Nephron (organoid): ENCODE data around the gene ZMAT2.

Experiments
- H3K27ac Mint-ChIP-seq, 3 experiments: 2 replicates each; pipeline ENCODE4 v1.8.0; 2020; ENCODE audit warnings: mixed read lengths in 3 of 3, mild to moderate bottlenecking in 2 of 3, moderate library complexity in 1 of 3
- H3K27me3 Mint-ChIP-seq: 2 replicates; pipeline ENCODE4 v1.8.0; 2021; ENCODE audit warnings: low read depth, mild to moderate bottlenecking, moderate library complexity, mixed read lengths
- H3K36me3 Mint-ChIP-seq: 2 replicates; pipeline ENCODE4 v1.8.0; 2020; ENCODE audit warnings: low read depth, mixed read lengths
- H3K4me1 Mint-ChIP-seq: 2 replicates; pipeline ENCODE4 v1.8.0; 2020; ENCODE audit warnings: mixed read lengths
- H3K4me3 Mint-ChIP-seq, 3 experiments: 2 replicates each; pipeline ENCODE4 v1.8.0; 2020; ENCODE audit warnings: mild to moderate bottlenecking in 3 of 3, mixed read lengths in 3 of 3, moderate library complexity in 2 of 3
- H3K9me3 Mint-ChIP-seq: 2 replicates; pipeline ENCODE4 v1.8.0; 2020; ENCODE audit warnings: mixed read lengths
- TF ChIP-seq, protein P1 (sequence below), 3 experiments: fragments of 200-600 bp; sonication (generic); IDR thresholded peaks; one replicate each; pipeline ENCODE4 v1.5.0; 2021; ENCODE audit warnings: antibody characterized with exemption in 3 of 3; ENCODE audit not compliant: unreplicated experiment in 3 of 3

ZMAT2 gene

DNA sequence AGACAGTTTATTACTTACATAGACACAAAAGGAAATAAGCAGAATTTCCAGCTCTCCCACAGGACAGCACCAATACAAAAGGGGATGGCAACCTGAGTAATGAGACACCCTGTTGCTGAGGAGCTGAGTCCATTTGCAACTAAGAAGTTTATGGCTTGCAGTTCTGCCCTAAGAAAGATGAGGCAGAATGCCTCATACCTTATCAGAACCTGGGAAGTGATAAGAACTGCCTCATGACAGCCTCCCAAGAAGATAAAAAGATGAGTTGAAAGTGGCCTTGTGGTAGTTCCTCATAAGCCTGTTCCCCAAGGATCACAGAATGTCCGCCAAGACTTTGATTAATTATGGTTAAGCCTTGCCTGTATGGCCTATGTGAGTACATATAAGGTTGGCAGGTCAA, 41.7 kb downstream of the ZMAT2 start:
- no peak overlapping the region for H3K27ac Mint-ChIP-seq
- H3K4me1 Mint-ChIP-seq: no peaks in the 10 kb centered on the region
- TF ChIP-seq, protein P1, sequence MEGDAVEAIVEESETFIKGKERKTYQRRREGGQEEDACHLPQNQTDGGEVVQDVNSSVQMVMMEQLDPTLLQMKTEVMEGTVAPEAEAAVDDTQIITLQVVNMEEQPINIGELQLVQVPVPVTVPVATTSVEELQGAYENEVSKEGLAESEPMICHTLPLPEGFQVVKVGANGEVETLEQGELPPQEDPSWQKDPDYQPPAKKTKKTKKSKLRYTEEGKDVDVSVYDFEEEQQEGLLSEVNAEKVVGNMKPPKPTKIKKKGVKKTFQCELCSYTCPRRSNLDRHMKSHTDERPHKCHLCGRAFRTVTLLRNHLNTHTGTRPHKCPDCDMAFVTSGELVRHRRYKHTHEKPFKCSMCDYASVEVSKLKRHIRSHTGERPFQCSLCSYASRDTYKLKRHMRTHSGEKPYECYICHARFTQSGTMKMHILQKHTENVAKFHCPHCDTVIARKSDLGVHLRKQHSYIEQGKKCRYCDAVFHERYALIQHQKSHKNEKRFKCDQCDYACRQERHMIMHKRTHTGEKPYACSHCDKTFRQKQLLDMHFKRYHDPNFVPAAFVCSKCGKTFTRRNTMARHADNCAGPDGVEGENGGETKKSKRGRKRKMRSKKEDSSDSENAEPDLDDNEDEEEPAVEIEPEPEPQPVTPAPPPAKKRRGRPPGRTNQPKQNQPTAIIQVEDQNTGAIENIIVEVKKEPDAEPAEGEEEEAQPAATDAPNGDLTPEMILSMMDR (IDR thresholded peaks at IDR 0.05; ENCODE audit: unreplicated experiment in 3 of 3): no peak
- no peaks in the 10 kb centered on the region for H3K27me3 Mint-ChIP-seq
- peaks cover 17% of the 10 kb centered on the region for H3K9me3 Mint-ChIP-seq
- H3K4me3 Mint-ChIP-seq: no peak overlapping the region
- no peaks in the 10 kb centered on the region for H3K36me3 Mint-ChIP-seq

- H3K27ac Mint-ChIP-seq: no peak overlapping the region
- TF ChIP-seq, protein P1 (IDR thresholded peaks at IDR 0.05; ENCODE audit: unreplicated experiment in 3 of 3): no peak
- no peaks in the 10 kb centered on the region for H3K4me1 Mint-ChIP-seq
- H3K36me3 Mint-ChIP-seq: no peaks in the 10 kb centered on the region
- H3K27me3 Mint-ChIP-seq: no peaks in the 10 kb centered on the region
- H3K4me3 Mint-ChIP-seq: no peak overlapping the region
- peaks cover 69% of the 10 kb centered on the region for H3K9me3 Mint-ChIP-seq
Observed at GRCh38 chr5:140753561-140753960, 53.3 kb downstream of the ZMAT2 start.
